Effector memory CD4-positive, alpha-beta T cell (primary cell): ENCODE results near the gene VGLL3.

Experiments
- DNase-seq, 3 donors: peaks; one replicate each; pipeline ENCODE4 v3.0.0-alpha.2; 2020
- H3K27ac ChIP-seq: 2 replicates; pipeline ENCODE4 v1.7.0; 2013; ENCODE audit warnings: mild to moderate bottlenecking, low read length, moderate library complexity; ENCODE audit not compliant: insufficient read depth, poor library complexity, severe bottlenecking
- H3K27me3 ChIP-seq: replicated peaks from 2 replicates; pipeline ENCODE4 v1.7.0; 2013; ENCODE audit warnings: mild to moderate bottlenecking, low read length; ENCODE audit not compliant: insufficient read depth, control insufficient read depth, poor library complexity, severe bottlenecking
- H3K36me3 ChIP-seq: 2 replicates; pipeline ENCODE4 v1.7.0; 2013; ENCODE audit warnings: mild to moderate bottlenecking, low read length, moderate library complexity; ENCODE audit not compliant: control insufficient read depth, insufficient read depth
- H3K4me1 ChIP-seq: 2 replicates; pipeline ENCODE4 v1.7.0; 2013; ENCODE audit warnings: low read length, mild to moderate bottlenecking; ENCODE audit not compliant: control insufficient read depth, insufficient read depth, poor library complexity, severe bottlenecking
- H3K4me3 ChIP-seq: 2 replicates; pipeline ENCODE4 v1.7.0; 2013; ENCODE audit warnings: low read length, low read depth, mild to moderate bottlenecking; ENCODE audit not compliant: insufficient read depth, poor library complexity, severe bottlenecking
- H3K9me3 ChIP-seq: 2 replicates; pipeline ENCODE4 v1.7.0; 2013; ENCODE audit warnings: mild to moderate bottlenecking, low read length, moderate library complexity; ENCODE audit not compliant: control insufficient read depth

The VGLL3 gene

GRCh38 chr3:86934851-86935250, 56.1 kb downstream of the VGLL3 start:
- no peak overlapping the region for H3K27ac ChIP-seq
- H3K4me3 ChIP-seq = no peak overlapping the region
- no peaks in the 10 kb centered on the region for H3K27me3 ChIP-seq
- no peaks in the 10 kb centered on the region for H3K4me1 ChIP-seq
- no peaks in the 10 kb centered on the region for H3K36me3 ChIP-seq
- no peak for DNase-seq
- H3K9me3 ChIP-seq = no peaks in the 10 kb centered on the region

- no peak for DNase-seq
- no peaks in the 10 kb centered on the region for H3K36me3 ChIP-seq
- no peak overlapping the region for H3K27ac ChIP-seq
- no peaks in the 10 kb centered on the region for H3K4me1 ChIP-seq
- no peak overlapping the region for H3K4me3 ChIP-seq
- H3K27me3 ChIP-seq = no peaks in the 10 kb centered on the region
- no peaks in the 10 kb centered on the region for H3K9me3 ChIP-seq
Measured at GRCh38 chr3:86930831-86931230, 60.1 kb downstream of the VGLL3 start.

DNA sequence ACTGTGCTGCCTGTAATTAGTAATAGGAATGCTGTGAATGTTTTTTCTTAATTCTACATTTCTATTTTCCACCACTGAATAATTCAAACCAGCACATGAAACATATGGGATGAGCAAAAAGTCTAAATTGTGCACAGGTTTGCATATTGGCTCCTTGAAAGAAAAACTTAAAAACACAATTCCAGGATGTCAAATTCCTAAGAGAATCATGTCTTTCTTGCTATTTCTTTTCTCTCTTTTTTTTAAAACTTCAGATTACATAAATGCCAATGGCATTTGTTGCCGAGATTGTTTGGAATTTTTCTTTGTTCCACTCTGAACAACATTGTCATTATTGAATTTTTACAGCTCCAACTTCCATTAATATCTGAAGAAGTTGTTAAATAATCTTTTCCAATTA, 60.8 kb downstream of the VGLL3 start:
- Histone ChIP-seq H3K36me3 (no peaks in the 10 kb centered on the region), H3K4me1 (no peaks in the 10 kb centered on the region), H3K4me3 (no peak overlapping the region), H3K27me3 (no peaks in the 10 kb centered on the region), H3K27ac (no peak overlapping the region), H3K9me3 (no peaks in the 10 kb centered on the region)
- no peak for DNase-seq

GRCh38 chr3:86929046-86929445, 61.9 kb downstream of the VGLL3 start:
- H3K4me3 ChIP-seq = no peak overlapping the region
- no peaks in the 10 kb centered on the region for H3K9me3 ChIP-seq
- no peaks in the 10 kb centered on the region for H3K4me1 ChIP-seq
- H3K36me3 ChIP-seq = no peaks in the 10 kb centered on the region
- H3K27ac ChIP-seq = no peak overlapping the region
- DNase-seq = no peak
- no peaks in the 10 kb centered on the region for H3K27me3 ChIP-seq

GRCh38 chr3:86923071-86923491, 67.9 kb downstream of the VGLL3 start:
- Histone ChIP-seq H3K9me3 (no peaks in the 10 kb centered on the region), H3K4me1 (no peaks in the 10 kb centered on the region), H3K27ac (no peak overlapping the region), H3K27me3 (no peaks in the 10 kb centered on the region), H3K36me3 (no peaks in the 10 kb centered on the region), H3K4me3 (no peak overlapping the region)
- DNase-seq = no peak

DNA sequence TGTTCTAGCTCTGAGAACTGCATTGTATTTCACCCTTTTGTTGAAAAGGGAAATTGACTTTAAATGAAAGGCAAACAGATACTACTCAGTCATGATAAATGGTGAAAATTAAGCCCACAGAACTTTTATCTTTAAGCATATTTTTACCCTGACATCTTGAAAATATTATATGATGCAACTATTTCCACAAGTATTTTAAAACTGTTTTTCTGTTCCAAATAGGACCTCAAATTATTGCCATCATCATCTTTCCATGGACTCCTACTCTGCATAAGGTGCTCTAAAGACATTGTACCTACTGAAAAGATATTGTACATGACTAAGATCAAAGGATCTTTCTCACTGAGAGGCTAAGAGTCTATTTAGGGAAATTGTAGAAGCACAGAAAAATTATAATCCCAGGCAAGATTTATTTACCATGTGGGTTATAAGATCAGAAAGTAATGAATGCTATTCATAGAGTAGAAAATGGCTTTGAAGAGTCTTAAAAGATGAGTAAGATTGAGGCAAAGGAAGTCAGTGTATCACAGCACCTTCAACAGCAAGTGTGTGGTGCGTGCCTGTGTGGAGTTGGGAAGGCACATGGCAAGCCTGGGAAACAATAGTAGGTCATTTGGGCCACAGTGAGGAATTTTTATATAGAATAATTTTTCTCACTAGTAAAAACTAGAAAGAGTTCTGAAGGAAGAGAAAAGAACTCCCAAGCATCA, 68.8 kb downstream of the VGLL3 start:
- DNase-seq = no peak
- Histone ChIP-seq H3K27me3 (no peaks in the 10 kb centered on the region), H3K4me3 (no peak overlapping the region), H3K9me3 (no peaks in the 10 kb centered on the region), H3K27ac (no peak overlapping the region), H3K36me3 (no peaks in the 10 kb centered on the region), H3K4me1 (no peaks in the 10 kb centered on the region)

GRCh38 chr3:86914670-86915069, 76.3 kb downstream of the VGLL3 start:
- H3K9me3 ChIP-seq = no peaks in the 10 kb centered on the region
- DNase-seq = no peak
- no peaks in the 10 kb centered on the region for H3K4me1 ChIP-seq
- no peaks in the 10 kb centered on the region for H3K36me3 ChIP-seq
- no peak overlapping the region for H3K27ac ChIP-seq
- no peaks in the 10 kb centered on the region for H3K27me3 ChIP-seq
- no peak overlapping the region for H3K4me3 ChIP-seq

GRCh38 chr3:86913160-86913559, 77.8 kb downstream of the VGLL3 start:
- H3K4me1 ChIP-seq = no peaks in the 10 kb centered on the region
- DNase-seq = no peak
- H3K36me3 ChIP-seq = no peaks in the 10 kb centered on the region

GRCh38 chr3:86895202-86895601, 95.7 kb downstream of the VGLL3 start:
- DNase-seq = no peak

More at GRCh38 chr3:86913160-86913559, 77.8 kb downstream of the VGLL3 start:
- no peak overlapping the region for H3K27ac ChIP-seq
- H3K9me3 ChIP-seq = no peaks in the 10 kb centered on the region
- no peaks in the 10 kb centered on the region for H3K27me3 ChIP-seq
- no peak overlapping the region for H3K4me3 ChIP-seq

DNA sequence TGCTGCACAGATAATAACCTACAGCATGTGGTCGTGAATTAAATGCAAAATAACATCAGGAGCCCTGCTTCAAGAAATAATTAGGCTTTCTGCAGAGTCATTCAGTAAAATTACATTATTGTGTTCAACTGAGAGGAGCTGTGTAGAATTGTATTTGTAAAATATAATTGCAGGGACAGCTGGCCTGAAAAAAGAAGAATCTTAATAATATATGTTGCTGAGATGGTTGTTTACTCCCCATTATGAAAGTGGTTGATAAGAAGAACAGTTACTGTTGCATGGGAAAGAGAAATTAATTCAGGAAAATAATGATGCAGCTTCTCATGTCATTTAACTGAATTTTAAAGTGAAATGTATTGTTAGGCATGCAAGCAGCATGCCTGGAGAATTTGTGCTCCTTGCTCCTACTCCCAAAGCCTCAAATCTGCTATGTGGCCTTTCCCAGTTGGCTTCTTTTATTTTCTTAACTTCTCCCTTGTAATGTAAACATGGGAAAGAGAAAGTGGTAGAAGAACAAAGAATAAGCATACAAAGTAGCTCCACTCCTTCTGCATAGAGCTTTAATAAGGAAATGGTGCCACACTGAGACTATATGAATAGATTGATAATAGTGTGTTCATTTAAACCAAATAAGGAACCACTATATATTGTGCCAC, 100.1 kb downstream of the VGLL3 start:
- Histone ChIP-seq H3K27ac (no peak overlapping the region), H3K4me1 (no peaks in the 10 kb centered on the region), H3K27me3 (no peaks in the 10 kb centered on the region), H3K36me3 (no peaks in the 10 kb centered on the region), H3K4me3 (no peak overlapping the region), H3K9me3 (no peaks in the 10 kb centered on the region)
- no peak for DNase-seq

More at GRCh38 chr3:86895202-86895601, 95.7 kb downstream of the VGLL3 start:
- no peaks in the 10 kb centered on the region for H3K9me3 ChIP-seq
- no peak overlapping the region for H3K4me3 ChIP-seq
- H3K4me1 ChIP-seq = no peaks in the 10 kb centered on the region
- H3K27ac ChIP-seq = no peak overlapping the region
- no peaks in the 10 kb centered on the region for H3K36me3 ChIP-seq
- no peaks in the 10 kb centered on the region for H3K27me3 ChIP-seq
